ENCODE results near the gene WASL.
"Not testable (repeated sequence)": the region's sequence is repeated elsewhere in the genome, so short reads cannot be mapped to it uniquely, and the experiment has no call there.

The WASL gene

GRCh38 chr7:123769371-123769770 is 20.6 kb upstream of the WASL start:
- no peak for DNase-seq (ENCODE audit: low read depth in 2 of 2)

DNA sequence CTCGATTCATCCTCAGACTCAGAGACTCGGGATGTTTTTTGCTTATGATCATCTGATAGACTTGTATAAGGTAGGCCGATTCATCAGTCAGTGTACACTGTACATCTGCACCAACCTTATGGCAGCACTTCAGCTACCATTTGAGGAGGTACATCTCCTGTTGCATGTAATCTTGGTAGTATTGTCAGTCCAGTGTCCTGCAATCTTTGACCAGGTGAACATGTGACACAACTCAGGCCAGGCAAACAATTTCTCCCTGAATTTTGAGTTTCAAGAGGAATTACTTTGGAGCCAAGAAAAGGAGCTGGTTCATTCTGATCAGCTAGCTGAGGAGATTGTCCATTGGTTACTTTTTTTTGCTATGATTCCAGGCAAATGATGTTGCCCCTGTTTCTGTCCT is 19.7 kb upstream of the WASL start:
- DNase-seq (ENCODE audit: low read depth in 2 of 2) = no peak

DNA sequence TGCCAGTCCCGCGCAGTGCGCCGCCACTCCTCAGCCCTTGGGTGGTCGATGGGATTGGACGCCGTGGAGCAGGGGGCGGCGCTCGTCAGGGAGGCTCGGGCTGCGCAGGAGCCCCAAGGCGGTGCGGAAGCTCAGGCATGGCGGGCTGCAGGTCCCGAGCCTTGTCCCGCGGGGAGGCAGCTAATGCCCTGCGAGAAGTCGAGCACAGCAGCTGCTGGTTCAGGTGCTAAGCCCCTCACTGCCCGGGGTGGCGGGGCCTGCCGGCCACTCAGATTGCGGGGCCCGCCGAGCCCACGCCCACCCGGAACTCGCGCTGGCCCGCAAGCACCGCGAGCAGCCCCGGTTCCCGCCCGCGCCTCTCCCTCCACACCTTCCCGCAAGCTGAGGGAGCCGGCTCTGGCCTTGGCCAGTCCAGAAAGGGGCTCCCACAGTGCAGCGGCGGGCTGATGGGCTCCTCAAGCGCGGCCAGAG is 14.4 kb upstream of the WASL start:
- DNase-seq (ENCODE audit: low read depth in 2 of 2) = no peak

DNA sequence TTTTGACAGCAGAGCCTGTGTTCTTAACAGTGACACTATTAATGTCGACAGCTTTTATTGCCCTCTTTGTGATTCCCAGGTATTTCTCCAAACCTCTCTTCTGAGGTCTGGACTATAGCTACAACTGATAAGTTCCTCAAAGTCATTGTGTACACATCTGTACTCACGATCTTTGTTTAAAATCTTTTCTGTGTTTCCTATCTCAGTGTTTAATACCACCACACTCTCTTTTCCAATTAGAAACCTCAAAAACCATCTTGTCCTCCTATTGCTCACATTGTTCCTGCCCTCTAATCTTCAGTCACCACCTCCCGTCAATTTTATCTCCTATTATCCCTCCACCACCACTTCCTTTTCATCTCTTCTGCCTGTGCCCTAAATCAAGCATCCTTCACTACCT is 12.9 kb upstream of the WASL start:
- DNase-seq (ENCODE audit: low read depth in 2 of 2) = no peak

DNA sequence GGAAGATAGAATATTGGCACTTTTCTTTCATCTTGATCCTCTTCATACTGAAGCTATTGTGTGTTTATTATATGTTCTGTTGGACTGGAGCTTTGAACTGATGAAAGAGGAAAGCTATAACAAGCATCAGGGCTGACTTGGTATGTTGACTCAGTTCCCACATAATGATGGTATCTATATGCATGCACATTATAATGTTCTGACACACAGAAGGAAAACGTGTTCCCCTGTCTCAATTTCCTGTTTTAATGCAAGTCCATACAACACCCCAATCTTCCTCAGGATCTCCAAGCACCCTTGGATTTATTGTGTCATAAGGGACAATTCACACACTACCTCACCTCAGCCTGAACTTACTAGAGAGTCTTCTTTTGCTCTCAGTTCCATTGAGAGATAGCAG is 8.3 kb upstream of the WASL start:
- no peak for DNase-seq (ENCODE audit: low read depth in 2 of 2)

GRCh38 chr7:123755338-123755737 is 6.5 kb upstream of the WASL start:
- DNase-seq (ENCODE audit: low read depth in 2 of 2) = no peak

GRCh38 chr7:123754271-123754871 is 5.6 kb upstream of the WASL start:
- no peak for DNase-seq (ENCODE audit: low read depth in 2 of 2)

DNA sequence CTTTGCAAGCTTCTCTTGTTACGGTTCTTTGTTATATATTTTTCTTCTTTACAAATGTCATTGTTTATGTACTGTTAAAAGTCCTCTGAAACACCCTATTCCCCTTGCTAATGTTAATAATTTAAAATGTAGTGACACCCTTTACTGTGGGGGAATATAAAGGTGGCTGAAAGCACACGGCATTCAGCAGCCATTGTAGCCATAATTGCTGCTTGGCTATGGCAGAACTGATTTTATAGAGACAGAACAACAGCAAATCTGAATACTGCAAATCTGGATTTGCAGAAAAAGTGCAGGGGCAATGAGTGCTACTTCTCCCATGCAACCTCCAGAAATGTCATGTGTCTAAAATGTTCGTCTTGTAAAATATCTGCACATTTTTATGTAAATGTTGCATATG is 3.7 kb upstream of the WASL start:
- no peak for DNase-seq (ENCODE audit: low read depth in 2 of 2)

- no peak for DNase-seq (ENCODE audit: low read depth in 2 of 2)
Measured at GRCh38 chr7:123751821-123752220, 3.0 kb upstream of the WASL start.

- no peak for DNase-seq (ENCODE audit: low read depth in 2 of 2)
Measured at GRCh38 chr7:123750389-123751230, 1.8 kb upstream of the WASL start.

GRCh38 chr7:123749537-123749857 is 694 bp upstream of the WASL start:
- peak; percentile 16 for DNase-seq (ENCODE audit: low read depth in 2 of 2)

DNA sequence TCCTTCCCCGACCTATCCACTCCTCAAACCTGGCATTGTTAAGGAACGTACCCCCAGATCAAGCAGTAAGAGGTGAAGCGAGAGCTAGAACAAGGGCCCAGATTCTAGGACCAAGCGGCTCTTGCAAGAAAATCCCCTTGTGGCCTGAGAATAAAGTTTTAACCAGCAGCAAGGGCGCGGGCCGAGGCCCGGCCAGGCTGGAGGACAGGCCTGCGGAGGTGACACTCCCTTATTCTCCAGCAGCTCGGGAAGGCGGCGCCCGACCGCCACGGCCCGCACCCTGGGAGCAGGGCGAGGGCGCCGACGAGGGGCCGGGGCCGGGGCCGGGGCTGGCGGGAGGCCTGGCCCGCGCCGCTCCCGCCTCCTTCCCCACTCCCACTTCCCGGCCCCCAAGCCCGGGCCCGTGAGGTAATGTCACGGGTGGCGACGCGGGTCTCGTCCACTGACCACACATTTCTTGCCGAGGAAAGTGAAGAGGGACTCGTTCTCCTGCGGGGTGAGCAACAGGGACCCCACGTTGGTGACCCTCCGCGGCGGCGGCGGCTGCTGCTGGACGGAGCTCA is 551 bp downstream of the WASL start:
- peak; percentile 7 to 15 for DNase-seq (ENCODE audit: low read depth in 2 of 2)

DNA sequence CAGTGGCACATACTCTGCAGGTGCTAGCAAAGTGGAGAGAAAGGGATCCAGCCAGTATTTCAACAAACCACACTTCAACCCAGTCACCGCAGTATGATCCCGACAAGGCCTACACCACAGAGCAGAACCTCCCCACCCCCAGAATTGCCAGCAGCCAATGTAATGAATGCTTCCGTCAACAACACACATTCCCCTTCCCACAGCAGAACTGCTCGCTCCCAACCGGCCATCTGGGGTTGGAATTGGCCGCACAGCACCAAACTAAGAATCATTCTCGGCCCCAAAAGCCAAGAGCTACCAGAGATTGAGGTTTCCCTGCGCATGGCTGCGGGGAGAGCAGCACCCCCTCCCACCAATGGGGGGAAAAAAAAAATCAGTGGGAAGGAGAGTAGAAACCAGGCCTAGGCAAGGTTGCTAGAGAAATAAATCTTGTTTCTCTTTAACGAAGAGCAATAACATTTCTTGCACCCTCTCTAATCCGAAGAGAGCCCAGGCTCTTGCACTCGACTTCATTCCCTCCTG is 1.1 kb downstream of the WASL start:
- peak in 1 of 2 donors; percentile 26 for DNase-seq (ENCODE audit: low read depth in 2 of 2)

- no peak for DNase-seq (ENCODE audit: low read depth in 2 of 2)
Measured at GRCh38 chr7:123746931-123747488, 1.8 kb downstream of the WASL start.

GRCh38 chr7:123746055-123746454 is 2.7 kb downstream of the WASL start:
- no peak for DNase-seq (ENCODE audit: low read depth in 2 of 2)

DNA sequence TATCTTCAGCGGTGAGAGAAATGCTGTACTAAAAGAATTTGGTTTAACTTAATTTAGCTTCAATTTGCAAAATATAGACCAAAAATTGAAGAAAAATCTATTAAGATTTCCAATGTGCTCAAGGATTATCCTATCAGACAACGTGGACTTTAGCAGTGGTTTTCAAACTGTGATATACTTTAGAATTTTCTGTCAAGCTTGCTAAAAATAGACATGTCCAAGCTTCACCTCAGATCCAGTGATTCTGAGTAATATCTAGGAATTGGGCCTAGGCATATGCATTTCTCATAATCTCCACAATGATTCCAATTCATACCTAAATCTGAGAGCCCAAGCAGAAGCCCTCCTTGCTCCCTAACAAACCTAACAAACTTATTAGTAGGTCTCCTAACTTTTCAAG is 3.4 kb downstream of the WASL start:
- no peak for DNase-seq (ENCODE audit: low read depth in 2 of 2)

DNA sequence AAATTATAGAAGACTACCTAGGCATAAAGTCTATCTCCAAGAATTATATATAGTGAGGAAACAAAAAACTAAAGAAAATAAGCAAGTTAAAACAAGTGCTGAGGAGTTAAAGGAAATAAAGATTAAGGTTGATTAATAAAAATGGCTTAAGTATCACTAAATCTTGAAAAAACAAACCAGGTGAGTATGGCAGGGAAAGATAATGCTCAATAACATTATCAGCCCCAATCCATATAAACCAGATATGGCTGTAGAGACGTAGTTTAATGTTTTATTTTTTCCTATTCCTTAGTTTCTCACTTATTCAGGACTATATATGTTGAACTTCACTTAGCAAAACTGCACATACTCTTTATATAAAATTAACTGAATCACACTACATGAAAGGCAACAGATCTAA is 4.4 kb downstream of the WASL start:
- no peak for DNase-seq (ENCODE audit: low read depth in 2 of 2)

DNA sequence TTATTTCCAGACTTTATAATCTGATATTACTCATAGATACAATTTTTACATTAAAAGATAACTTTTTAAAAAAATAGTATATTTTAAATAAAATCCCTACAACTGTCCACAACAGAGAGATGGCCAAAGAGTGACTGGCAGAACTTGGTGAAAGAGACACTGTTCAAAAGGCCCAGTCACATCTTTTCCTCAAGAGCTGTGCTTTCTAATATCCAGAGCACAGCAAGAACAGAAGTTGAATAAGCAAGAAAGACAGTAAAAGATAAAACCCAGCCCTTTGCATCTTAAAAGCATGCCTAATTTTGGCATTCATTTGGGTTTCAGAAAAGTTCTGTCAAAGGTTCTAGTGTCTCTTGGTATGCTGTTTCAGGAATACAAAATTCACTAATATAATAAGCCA is 6.9 kb downstream of the WASL start:
- DNase-seq (ENCODE audit: low read depth in 2 of 2) = no peak

- no peak for DNase-seq (ENCODE audit: low read depth in 2 of 2)
Measured at GRCh38 chr7:123738808-123739207, 10.0 kb downstream of the WASL start.

DNA sequence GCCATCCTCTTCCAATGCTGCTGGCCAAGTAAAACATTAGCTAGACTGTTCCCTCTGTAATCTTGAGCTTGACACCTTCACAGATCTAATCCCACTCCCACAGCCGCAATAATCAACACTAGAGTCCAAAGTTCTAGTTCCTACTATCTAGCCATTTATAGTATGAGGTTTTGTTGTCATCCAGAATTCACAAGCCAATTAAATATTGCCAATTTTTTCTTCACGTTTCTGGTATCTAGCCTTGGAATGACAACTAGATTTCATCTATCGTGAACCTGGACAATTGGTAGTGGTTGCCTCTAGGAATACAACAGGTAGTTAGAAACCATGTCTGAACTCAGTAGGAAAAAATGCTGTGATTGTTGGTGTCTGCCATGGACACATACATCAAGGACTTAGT is 10.4 kb downstream of the WASL start:
- DNase-seq (ENCODE audit: low read depth in 2 of 2) = no peak

GRCh38 chr7:123737168-123737674 is 11.6 kb downstream of the WASL start:
- not testable (repeated sequence) for DNase-seq (ENCODE audit: low read depth in 2 of 2)

- DNase-seq (ENCODE audit: low read depth in 2 of 2) = no peak
Measured at GRCh38 chr7:123735539-123735938, 13.3 kb downstream of the WASL start.
